OCI-LY1 (cell line): Measurements from ENCODE around the gene MBD5.

Source experiments
- EZH2 ChIP-seq: fragments of 200-600 bp; sonication (generic), shearing (Covaris generic); IDR thresholded peaks from 2 replicates; pipeline ENCODE4 v1.8.0; 2017; ENCODE audit warnings: borderline replicate concordance, mixed run types, mild to moderate bottlenecking, antibody characterized with exemption, low read length, moderate library complexity, mixed read lengths
- TF ChIP-seq, protein P1 (sequence below): fragments of 200-600 bp; sonication (generic), shearing (Covaris generic); IDR thresholded peaks from 2 replicates; pipeline ENCODE4 v1.5.1; 2017; ENCODE audit warnings: mild to moderate bottlenecking, antibody characterized with exemption, low read length, moderate library complexity, mixed read lengths

GRCh38 chr2:148122788-148123187 lies 101.9 kb downstream of the MBD5 start:
- TF ChIP-seq, protein P1, sequence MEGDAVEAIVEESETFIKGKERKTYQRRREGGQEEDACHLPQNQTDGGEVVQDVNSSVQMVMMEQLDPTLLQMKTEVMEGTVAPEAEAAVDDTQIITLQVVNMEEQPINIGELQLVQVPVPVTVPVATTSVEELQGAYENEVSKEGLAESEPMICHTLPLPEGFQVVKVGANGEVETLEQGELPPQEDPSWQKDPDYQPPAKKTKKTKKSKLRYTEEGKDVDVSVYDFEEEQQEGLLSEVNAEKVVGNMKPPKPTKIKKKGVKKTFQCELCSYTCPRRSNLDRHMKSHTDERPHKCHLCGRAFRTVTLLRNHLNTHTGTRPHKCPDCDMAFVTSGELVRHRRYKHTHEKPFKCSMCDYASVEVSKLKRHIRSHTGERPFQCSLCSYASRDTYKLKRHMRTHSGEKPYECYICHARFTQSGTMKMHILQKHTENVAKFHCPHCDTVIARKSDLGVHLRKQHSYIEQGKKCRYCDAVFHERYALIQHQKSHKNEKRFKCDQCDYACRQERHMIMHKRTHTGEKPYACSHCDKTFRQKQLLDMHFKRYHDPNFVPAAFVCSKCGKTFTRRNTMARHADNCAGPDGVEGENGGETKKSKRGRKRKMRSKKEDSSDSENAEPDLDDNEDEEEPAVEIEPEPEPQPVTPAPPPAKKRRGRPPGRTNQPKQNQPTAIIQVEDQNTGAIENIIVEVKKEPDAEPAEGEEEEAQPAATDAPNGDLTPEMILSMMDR = no peak
- TF ChIP-seq EZH2 = no peak
